Forelimb muscle (tissue), 1 donor: ENCODE measurements around the gene SLC2A9. TPM values are rescaled to one million over a fixed set of nuclear protein-coding genes. Genes with fewer than 3 reads are reported as not detected.

ENCODE experiments used
- DNase-seq: peaks from one replicate; pipeline ENCODE4 v3.0.0-alpha.2; 2013; ENCODE audit warnings: low read depth
- polyA plus RNA-seq: library from polyadenylated mRNA; unstranded; fragments of 120-200 nt; gene quantifications from one replicate; pipeline ENCODE4 v1.2.1, GENCODE V29; 2013; ENCODE audit not compliant: insufficient read length

Gene SLC2A9
- polyA plus RNA-seq, 1 donor, result 3.4 TPM

- no peak for DNase-seq
Measured at GRCh38 chr4:10045481-10045880, 24.2 kb upstream of the SLC2A9 start.

- no peak for DNase-seq
Measured at GRCh38 chr4:10041036-10041435, 19.7 kb upstream of the SLC2A9 start.

- no peak for DNase-seq
Measured at GRCh38 chr4:10040049-10040892, 19.0 kb upstream of the SLC2A9 start.

- no peak for DNase-seq
Measured at GRCh38 chr4:10036807-10037342, 15.6 kb upstream of the SLC2A9 start.

GRCh38 chr4:10035130-10035529 lies 13.8 kb upstream of the SLC2A9 start:
- no peak for DNase-seq

- no peak for DNase-seq
Measured at GRCh38 chr4:10034612-10035104, 13.4 kb upstream of the SLC2A9 start.

GRCh38 chr4:10034136-10034535 lies 12.8 kb upstream of the SLC2A9 start:
- no peak for DNase-seq

- no peak for DNase-seq
Measured at GRCh38 chr4:10033191-10033881, 12.0 kb upstream of the SLC2A9 start.

GRCh38 chr4:10032625-10033024 lies 11.3 kb upstream of the SLC2A9 start:
- no peak for DNase-seq

GRCh38 chr4:10031668-10032590 lies 10.6 kb upstream of the SLC2A9 start:
- DNase-seq, result no peak

- DNase-seq, result no peak
Measured at GRCh38 chr4:10030972-10031667, 9.8 kb upstream of the SLC2A9 start.

- no peak for DNase-seq
Measured at GRCh38 chr4:10029403-10029802, 8.1 kb upstream of the SLC2A9 start.

GRCh38 chr4:10028910-10029309 lies 7.6 kb upstream of the SLC2A9 start:
- DNase-seq, result no peak

GRCh38 chr4:10026485-10026884 lies 5.2 kb upstream of the SLC2A9 start:
- DNase-seq, result no peak

- no peak for DNase-seq
Measured at GRCh38 chr4:10025230-10025806, 4.0 kb upstream of the SLC2A9 start.

GRCh38 chr4:10024303-10024702 lies 3.0 kb upstream of the SLC2A9 start:
- DNase-seq, result no peak

- no peak for DNase-seq
Measured at GRCh38 chr4:10023806-10024205, 2.5 kb upstream of the SLC2A9 start.

GRCh38 chr4:10023050-10023419 lies 1.7 kb upstream of the SLC2A9 start:
- no peak for DNase-seq

GRCh38 chr4:10022346-10023049 lies 1.2 kb upstream of the SLC2A9 start:
- DNase-seq, result no peak

- DNase-seq, result no peak
Measured at GRCh38 chr4:10021653-10022023, 341 bp upstream of the SLC2A9 start.
